ENCODE data around the gene EIF3K.
"Not testable (repeated sequence)": the region's sequence is repeated elsewhere in the genome, so short reads cannot be mapped to it uniquely, and the experiment has no call there.

EIF3K gene

GRCh38 chr19:38624822-38625221 lies 5.8 kb downstream of the EIF3K start:
- Mint-ChIP-seq H3K9me3 (no peaks in the 10 kb centered on the region), H3K4me3 (no peak overlapping the region), H3K27ac (no peak overlapping the region), H3K27me3 (ENCODE audit: low read depth) (no peaks in the 10 kb centered on the region), H3K36me3 (ENCODE audit: low read depth) (peaks cover 66% of the 10 kb centered on the region), H3K4me1 (peaks cover 1% of the 10 kb centered on the region)
- TF ChIP-seq CTCF (IDR thresholded peaks at IDR 0.05; ENCODE audit: unreplicated experiment in 3 of 3), result no peak

- H3K27me3 Mint-ChIP-seq (ENCODE audit: low read depth), result no peaks in the 10 kb centered on the region
- peaks cover 66% of the 10 kb centered on the region for H3K36me3 Mint-ChIP-seq (ENCODE audit: low read depth)
- H3K4me1 Mint-ChIP-seq, result peaks cover 7% of the 10 kb centered on the region
- TF ChIP-seq CTCF (IDR thresholded peaks at IDR 0.05; ENCODE audit: unreplicated experiment in 3 of 3), result no peak
- no peak overlapping the region for H3K27ac Mint-ChIP-seq
- no peak overlapping the region for H3K4me3 Mint-ChIP-seq
- no peaks in the 10 kb centered on the region for H3K9me3 Mint-ChIP-seq
These were observed 7.4 kb downstream of the EIF3K start for GRCh38 chr19:38626401-38626800.

- Mint-ChIP-seq H3K27me3 (ENCODE audit: low read depth) (no peaks in the 10 kb centered on the region), H3K4me1 (peaks cover 16% of the 10 kb centered on the region), H3K27ac (no peak overlapping the region), H3K4me3 (no peak overlapping the region), H3K36me3 (ENCODE audit: low read depth) (peaks cover 60% of the 10 kb centered on the region), H3K9me3 (no peaks in the 10 kb centered on the region)
- no peak for TF ChIP-seq CTCF (IDR thresholded peaks at IDR 0.05; ENCODE audit: unreplicated experiment in 3 of 3)
These were observed 10.6 kb downstream of the EIF3K start for GRCh38 chr19:38629568-38629967.

- not testable (repeated sequence) for H3K4me3 Mint-ChIP-seq; H3K9me3 Mint-ChIP-seq; H3K27me3 Mint-ChIP-seq (ENCODE audit: low read depth)
- peaks cover 54% of the 10 kb centered on the region for H3K36me3 Mint-ChIP-seq (ENCODE audit: low read depth)
- peaks cover 20% of the 10 kb centered on the region for H3K4me1 Mint-ChIP-seq
- H3K27ac Mint-ChIP-seq, result peak overlapping the region; percentile 56 to 95 (median 87)
These were observed 12.3 kb downstream of the EIF3K start for GRCh38 chr19:38631301-38631700.

- H3K27ac Mint-ChIP-seq, result peak overlapping the region; percentile 56 to 95 (median 87)
- H3K9me3 Mint-ChIP-seq; H3K4me3 Mint-ChIP-seq; H3K27me3 Mint-ChIP-seq (ENCODE audit: low read depth): not testable (repeated sequence)
- peaks cover 20% of the 10 kb centered on the region for H3K4me1 Mint-ChIP-seq
- H3K36me3 Mint-ChIP-seq (ENCODE audit: low read depth), result peaks cover 54% of the 10 kb centered on the region
These were observed 13.0 kb downstream of the EIF3K start for GRCh38 chr19:38631811-38632475.

- H3K36me3 Mint-ChIP-seq (ENCODE audit: low read depth), result peaks cover 51% of the 10 kb centered on the region
- no peaks in the 10 kb centered on the region for H3K9me3 Mint-ChIP-seq
- H3K27me3 Mint-ChIP-seq (ENCODE audit: low read depth), result no peaks in the 10 kb centered on the region
- no peak overlapping the region for H3K4me3 Mint-ChIP-seq
- H3K4me1 Mint-ChIP-seq, result peaks cover 20% of the 10 kb centered on the region
- TF ChIP-seq CTCF (IDR thresholded peaks at IDR 0.05; ENCODE audit: unreplicated experiment in 3 of 3), result no peak
- peak overlapping the region in 1 of 3 experiments; percentile 74 for H3K27ac Mint-ChIP-seq
These were observed 13.7 kb downstream of the EIF3K start for GRCh38 chr19:38632476-38633213.

All from nephron (organoid).